Measurements from ENCODE around the gene DNM1. TPM values are rescaled to one million over a fixed set of nuclear protein-coding genes. Genes with fewer than 3 reads are reported as not detected.

DNM1 gene
- total and polyA plus RNA-seq, 10 of the 15 experiments (the other 5 are each of a cell fraction or from before 2014, with no cell fraction given), result 0.06 to 0.67 (median 0.19) TPM; not detected in 3

- Histone ChIP-seq H3K9me3 (replicated peaks; ENCODE audit: control insufficient read depth, insufficient read depth, low read length) (no peaks in the 10 kb centered on the region), H3K36me3 (ENCODE audit: control insufficient read depth in 2 of 2, insufficient read depth in 2 of 2, low read length in 1 of 2) (no peaks in the 10 kb centered on the region), H4K20me1 (ENCODE audit: control insufficient read depth, insufficient read depth) (no peaks in the 10 kb centered on the region), H3K4me1 (ENCODE audit: control insufficient read depth, insufficient read depth, low read length) (peaks cover 7% of the 10 kb centered on the region; the same call in 1 of the 2 replicates), H3K79me2 (ENCODE audit: control insufficient read depth, insufficient read depth, low read length) (no peaks in the 10 kb centered on the region), H2AFZ (ENCODE audit: control insufficient read depth, low read depth, low read length) (no peak overlapping the region), H3K27ac (ENCODE audit: control insufficient read depth, insufficient read depth) (no peak overlapping the region), H3K27me3 (replicated peaks in 1 of 2; ENCODE audit: control insufficient read depth in 2 of 2, insufficient read depth in 2 of 2, low read length in 1 of 2) (peaks cover 9 to 14% of the 10 kb centered on the region in 2 experiments; a peak in 3 of 4 replicates), H3K9ac (ENCODE audit: control insufficient read depth, insufficient read depth, low read length) (no peak overlapping the region), H3K4me2 (ENCODE audit: control insufficient read depth, insufficient read depth) (no peak overlapping the region), H3K4me3 (no peak overlapping the region)
- intact Hi-C loops (cut with micrococcal nuclease; ENCODE audit: unreplicated experiment) (no loop called here), in situ Hi-C loops (cut with MboI) (no loop called here)
- DNase-seq (ENCODE audit: low read depth, low spot score), result no peak
- BruUV-seq (replicated peaks), result no TSS peak
- CTCF ChIA-PET, result interaction anchor here (1.0 to 1.8 kb wide), 6 partner anchors 11 to 135 kb away, joined by 3 to 5 read pairs (median 4); no protein-coding TSS in a partner anchor
- FAIRE-seq, result no peak
- WGBS (ENCODE audit: insufficient coverage, insufficient replicate concordance, low lambda C conversion rate, missing lambda C conversion rate), result 33% methylated on average over 3 of the region's 3 CpGs
- RAD21 ChIA-PET (ENCODE audit: unreplicated experiment), result no interaction called here
- SMC1A ChIA-PET (ENCODE audit: uncharacterized antibody, unreplicated experiment), result interaction anchor here (1.3 to 1.5 kb wide), 2 partner anchors 11 to 82 kb away, joined by 4 read pairs; no protein-coding TSS in a partner anchor
- POLR2A ChIA-PET, result interaction anchor here (0.5 kb wide), 1 partner anchor 109 kb away, joined by 3 read pairs; no protein-coding TSS in a partner anchor
- no peak for TF ChIP-seq USF2 (IDR thresholded peaks at IDR 0.05; ENCODE audit: borderline replicate concordance, low read depth, low read length)
- ATAC-seq, result no peak
Measured at GRCh38 chr9:128206484-128206883, 3.3 kb downstream of the DNM1 start.

DNA sequence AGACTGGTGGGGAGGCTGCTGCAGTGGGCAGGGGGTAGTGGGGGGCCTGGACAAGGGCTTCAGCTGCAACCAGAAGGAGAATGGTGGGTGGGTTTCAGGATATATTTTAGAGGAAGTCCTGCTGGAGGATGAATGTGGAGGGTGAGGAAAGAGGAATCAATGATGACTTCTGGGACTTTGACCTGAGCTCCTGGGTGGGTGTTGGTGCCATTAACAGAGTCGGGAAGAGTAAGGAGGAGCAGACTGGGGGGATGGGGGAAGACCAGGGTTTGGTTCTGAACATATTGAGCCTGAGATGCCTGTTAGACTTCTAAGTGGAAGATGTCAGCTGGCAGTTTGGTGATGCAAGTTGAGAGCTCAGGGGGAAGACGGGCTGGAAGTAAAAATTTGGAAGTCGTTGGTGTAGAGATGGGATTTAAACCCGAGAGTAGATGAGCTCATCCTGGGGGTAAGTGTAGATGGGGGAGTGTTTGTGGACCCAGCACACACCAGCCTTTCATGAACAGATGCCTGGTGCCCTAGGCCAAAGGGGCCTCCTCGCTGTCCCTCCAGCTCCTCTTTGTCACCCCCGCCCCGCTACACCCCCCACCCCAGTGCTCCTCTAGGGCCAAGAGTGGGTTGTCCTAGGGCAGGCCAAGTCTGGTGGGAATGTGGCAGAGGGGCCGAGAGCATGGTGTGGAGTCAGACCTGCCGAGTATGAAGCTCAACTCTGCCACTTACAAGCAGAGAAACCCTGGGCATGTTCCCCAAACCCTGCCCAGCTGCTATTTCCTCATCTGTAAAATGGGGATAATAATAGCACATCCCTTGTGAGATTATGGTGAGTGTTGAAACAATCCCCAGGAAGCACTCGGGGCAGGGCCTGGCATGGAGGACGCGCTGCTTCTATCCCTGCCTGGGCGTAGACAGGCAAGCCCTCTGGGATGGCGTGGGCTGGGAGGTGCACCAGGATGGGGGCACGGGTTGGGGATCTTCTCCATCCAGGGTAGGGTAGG is 4.0 kb downstream of the DNM1 start:
- no peaks in the 10 kb centered on the region for H3K9me3 ChIP-seq (replicated peaks; ENCODE audit: control insufficient read depth, insufficient read depth, low read length)
- ATAC-seq, result no peak
- SMC1A ChIA-PET (ENCODE audit: uncharacterized antibody, unreplicated experiment), result interaction anchor here (1.3 to 1.5 kb wide), 2 partner anchors 12 to 82 kb away, joined by 4 read pairs; no protein-coding TSS in a partner anchor
- WGBS (ENCODE audit: insufficient coverage, insufficient replicate concordance, low lambda C conversion rate, missing lambda C conversion rate), result 42% methylated on average over 13 of the region's 15 CpGs
- H4K20me1 ChIP-seq (ENCODE audit: control insufficient read depth, insufficient read depth), result no peaks in the 10 kb centered on the region
- DNase-seq (ENCODE audit: low read depth, low spot score), result no peak
- H3K36me3 ChIP-seq (ENCODE audit: control insufficient read depth in 2 of 2, insufficient read depth in 2 of 2, low read length in 1 of 2), result no peaks in the 10 kb centered on the region
- RAD21 ChIA-PET (ENCODE audit: unreplicated experiment), result no interaction called here
- intact Hi-C loops (cut with micrococcal nuclease; ENCODE audit: unreplicated experiment) (no loop called here), in situ Hi-C loops (cut with MboI) (no loop called here)
- no peak for FAIRE-seq
- CTCF ChIA-PET, result interaction anchor here (0.6 to 1.8 kb wide), 7 partner anchors 11 to 134 kb away, joined by 3 to 5 read pairs (median 3); no protein-coding TSS in a partner anchor
- no peaks in the 10 kb centered on the region for H3K79me2 ChIP-seq (ENCODE audit: control insufficient read depth, insufficient read depth, low read length)
- H2AFZ ChIP-seq (ENCODE audit: control insufficient read depth, low read depth, low read length), result no peak overlapping the region
- H3K27me3 ChIP-seq (replicated peaks in 1 of 2; ENCODE audit: control insufficient read depth in 2 of 2, insufficient read depth in 2 of 2, low read length in 1 of 2), result peaks cover 11 to 14% of the 10 kb centered on the region in 2 experiments; a peak in 3 of 4 replicates
- TF ChIP-seq SREBF1 (IDR thresholded peaks at IDR 0.05; ENCODE audit: low read length) (no peak), MEF2B (IDR thresholded peaks at IDR 0.05; ENCODE audit: partially characterized antibody, poor library complexity, severe bottlenecking) (no peak), KDM1A (IDR thresholded peaks at IDR 0.05; ENCODE audit: borderline replicate concordance) (no peak), NRF1 (conservative IDR thresholded peaks at IDR 0.05; ENCODE audit: low read depth, low read length) (no peak), IKZF1 (conservative IDR thresholded peaks at IDR 0.05) (no peak), SIN3A (IDR thresholded peaks at IDR 0.05; ENCODE audit: low read depth, low read length) (no peak), KLF5 (IDR thresholded peaks at IDR 0.05; ENCODE audit: partially characterized antibody) (no peak), MYB (IDR thresholded peaks at IDR 0.05; ENCODE audit: borderline replicate concordance, low read depth, low read length) (no peak)
- TF ChIP-seq, protein P1, sequence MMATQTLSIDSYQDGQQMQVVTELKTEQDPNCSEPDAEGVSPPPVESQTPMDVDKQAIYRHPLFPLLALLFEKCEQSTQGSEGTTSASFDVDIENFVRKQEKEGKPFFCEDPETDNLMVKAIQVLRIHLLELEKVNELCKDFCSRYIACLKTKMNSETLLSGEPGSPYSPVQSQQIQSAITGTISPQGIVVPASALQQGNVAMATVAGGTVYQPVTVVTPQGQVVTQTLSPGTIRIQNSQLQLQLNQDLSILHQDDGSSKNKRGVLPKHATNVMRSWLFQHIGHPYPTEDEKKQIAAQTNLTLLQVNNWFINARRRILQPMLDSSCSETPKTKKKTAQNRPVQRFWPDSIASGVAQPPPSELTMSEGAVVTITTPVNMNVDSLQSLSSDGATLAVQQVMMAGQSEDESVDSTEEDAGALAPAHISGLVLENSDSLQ (IDR thresholded peaks at IDR 0.05), result no peak
- H3K27ac ChIP-seq (ENCODE audit: control insufficient read depth, insufficient read depth), result no peak overlapping the region
- no peak overlapping the region for H3K4me2 ChIP-seq (ENCODE audit: control insufficient read depth, insufficient read depth)
- H3K4me3 ChIP-seq, result no peak overlapping the region
- BruUV-seq (replicated peaks), result no TSS peak
- POLR2A ChIA-PET, result no interaction called here
- H3K9ac ChIP-seq (ENCODE audit: control insufficient read depth, insufficient read depth, low read length), result no peak overlapping the region
- peaks cover 7% of the 10 kb centered on the region; the same call in 1 of the 2 replicates for H3K4me1 ChIP-seq (ENCODE audit: control insufficient read depth, insufficient read depth, low read length)
